ENCODE results near the gene PHYH. TPM values are rescaled to one million over a fixed set of nuclear protein-coding genes. Genes with fewer than 3 reads are reported as not detected.

The PHYH gene
- total RNA-seq (ENCODE audit: unreplicated experiment), result 20.4 TPM
- long read RNA-seq, transcript PHYH-201 (9 exons, 1,577 nt), result major isoform, 24 of 27 reads
- long read RNA-seq, partial matches to known transcripts, result 1 of 27 reads
- long read RNA-seq, other reads (novel, unspliced or antisense), result 1 of 27 reads

DNA sequence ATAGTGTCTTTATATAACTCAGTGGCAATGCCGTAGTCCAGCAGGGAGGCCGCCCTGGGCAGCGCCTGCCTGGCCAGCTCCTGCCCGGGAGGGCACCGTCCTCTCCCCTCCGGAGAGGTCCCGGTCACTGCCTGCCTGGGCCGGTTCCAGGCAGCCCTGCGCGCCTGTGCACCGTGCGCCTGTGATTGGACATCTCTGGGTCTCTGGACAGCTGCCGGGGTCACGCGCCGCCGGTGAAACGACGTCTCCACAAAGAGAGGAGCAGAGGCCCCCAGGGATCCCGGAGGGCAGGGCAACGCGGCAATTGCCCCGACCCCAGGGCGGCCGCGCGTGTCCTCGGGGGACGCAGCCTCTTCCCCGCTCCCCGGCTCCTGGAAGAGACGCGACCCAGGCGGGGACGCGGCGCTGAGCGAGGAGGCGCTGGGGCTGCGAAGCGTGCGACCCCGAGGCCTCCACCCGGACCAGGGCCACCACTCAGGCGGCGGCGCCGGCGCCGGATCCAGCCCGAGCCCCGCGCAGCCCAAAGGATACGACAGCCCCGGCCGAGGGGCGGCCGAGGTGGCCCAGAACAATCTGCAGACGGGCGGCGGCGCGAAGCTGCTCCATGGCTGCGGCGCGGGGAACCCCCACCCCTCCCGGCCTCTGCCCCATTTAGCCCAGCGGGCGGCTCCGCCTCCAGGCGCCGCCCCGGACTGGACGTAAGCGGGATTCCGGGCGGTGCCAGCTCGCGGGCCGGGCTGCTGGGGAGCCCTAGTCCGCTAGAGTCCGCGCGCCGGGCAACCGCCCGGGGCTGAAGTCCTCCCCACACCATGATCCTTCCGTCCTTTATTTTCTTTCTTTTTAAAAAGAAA is at the start of gene PHYH:
TSS of gene PHYH (minus strand) at position 628 of the 851 bp plus-strand sequence. CDS start at position 606, 22 bp downstream.
- Mint-ChIP-seq H3K36me3 (ENCODE audit: unreplicated experiment) (no peaks in the 10 kb centered on the region), H3K27me3 (ENCODE audit: unreplicated experiment) (peaks cover 9% of the 10 kb centered on the region), H3K4me1 (ENCODE audit: low read depth, unreplicated experiment) (peaks cover 7% of the 10 kb centered on the region), H3K9me3 (ENCODE audit: unreplicated experiment) (peaks cover 5% of the 10 kb centered on the region), H3K27ac (ENCODE audit: unreplicated experiment) (peak within 1 kb of the TSS; percentile 95), H3K4me3 (ENCODE audit: unreplicated experiment) (peak within 1 kb of the TSS; percentile 83)
- DNase-seq, result peak; percentile 90
- TF ChIP-seq, protein P1, sequence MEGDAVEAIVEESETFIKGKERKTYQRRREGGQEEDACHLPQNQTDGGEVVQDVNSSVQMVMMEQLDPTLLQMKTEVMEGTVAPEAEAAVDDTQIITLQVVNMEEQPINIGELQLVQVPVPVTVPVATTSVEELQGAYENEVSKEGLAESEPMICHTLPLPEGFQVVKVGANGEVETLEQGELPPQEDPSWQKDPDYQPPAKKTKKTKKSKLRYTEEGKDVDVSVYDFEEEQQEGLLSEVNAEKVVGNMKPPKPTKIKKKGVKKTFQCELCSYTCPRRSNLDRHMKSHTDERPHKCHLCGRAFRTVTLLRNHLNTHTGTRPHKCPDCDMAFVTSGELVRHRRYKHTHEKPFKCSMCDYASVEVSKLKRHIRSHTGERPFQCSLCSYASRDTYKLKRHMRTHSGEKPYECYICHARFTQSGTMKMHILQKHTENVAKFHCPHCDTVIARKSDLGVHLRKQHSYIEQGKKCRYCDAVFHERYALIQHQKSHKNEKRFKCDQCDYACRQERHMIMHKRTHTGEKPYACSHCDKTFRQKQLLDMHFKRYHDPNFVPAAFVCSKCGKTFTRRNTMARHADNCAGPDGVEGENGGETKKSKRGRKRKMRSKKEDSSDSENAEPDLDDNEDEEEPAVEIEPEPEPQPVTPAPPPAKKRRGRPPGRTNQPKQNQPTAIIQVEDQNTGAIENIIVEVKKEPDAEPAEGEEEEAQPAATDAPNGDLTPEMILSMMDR (IDR thresholded peaks at IDR 0.05; ENCODE audit: partially characterized antibody, unreplicated experiment), result no peak

DNA sequence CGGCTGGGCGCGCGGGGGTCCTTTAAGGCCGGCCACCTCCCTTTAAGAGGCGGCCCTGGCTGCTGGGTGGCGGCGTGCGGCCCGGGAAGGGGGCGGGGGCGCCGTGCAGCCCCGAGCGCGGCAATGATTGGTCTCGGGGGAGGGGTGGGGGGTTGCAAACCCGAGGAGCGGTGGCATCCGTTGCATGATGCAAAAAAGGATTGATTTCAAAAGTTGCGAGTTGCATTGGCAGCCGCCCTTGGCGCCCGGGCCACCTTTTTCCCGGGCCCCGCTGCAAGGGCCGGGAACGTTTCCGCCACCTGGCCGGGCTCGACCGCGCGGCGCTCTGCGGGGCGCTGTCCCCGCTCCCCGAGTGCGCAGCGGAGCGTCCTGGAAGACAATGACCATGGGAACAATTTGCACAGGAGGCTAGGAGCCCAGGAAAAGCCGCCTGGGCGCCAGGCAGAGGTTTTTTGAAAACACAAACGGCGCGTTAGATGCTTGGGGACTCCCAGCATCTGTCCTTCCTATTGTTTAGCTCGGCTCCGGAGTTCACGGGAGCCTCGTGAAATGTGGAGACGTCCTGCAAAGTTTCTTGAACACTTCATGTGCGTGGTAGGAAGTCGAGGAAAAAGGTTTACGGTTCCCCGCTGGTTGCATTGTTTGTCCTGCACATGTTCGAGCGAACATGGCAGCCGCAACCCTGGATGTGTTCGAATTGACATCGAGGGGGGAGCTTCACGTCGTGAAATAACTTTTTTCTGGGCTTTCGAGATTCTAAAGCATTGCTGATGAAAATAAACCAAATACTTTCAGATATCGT is 48.6 kb upstream of the PHYH start, which contains the start of gene SEPHS1:
TSS of gene SEPHS1 (minus strand) at position 78 of the 802 bp plus-strand sequence. CDS start 3,343 bp downstream, outside the sequence.
- H3K4me1 Mint-ChIP-seq (ENCODE audit: low read depth, unreplicated experiment), result peaks cover 27% of the 10 kb centered on the region

DNA sequence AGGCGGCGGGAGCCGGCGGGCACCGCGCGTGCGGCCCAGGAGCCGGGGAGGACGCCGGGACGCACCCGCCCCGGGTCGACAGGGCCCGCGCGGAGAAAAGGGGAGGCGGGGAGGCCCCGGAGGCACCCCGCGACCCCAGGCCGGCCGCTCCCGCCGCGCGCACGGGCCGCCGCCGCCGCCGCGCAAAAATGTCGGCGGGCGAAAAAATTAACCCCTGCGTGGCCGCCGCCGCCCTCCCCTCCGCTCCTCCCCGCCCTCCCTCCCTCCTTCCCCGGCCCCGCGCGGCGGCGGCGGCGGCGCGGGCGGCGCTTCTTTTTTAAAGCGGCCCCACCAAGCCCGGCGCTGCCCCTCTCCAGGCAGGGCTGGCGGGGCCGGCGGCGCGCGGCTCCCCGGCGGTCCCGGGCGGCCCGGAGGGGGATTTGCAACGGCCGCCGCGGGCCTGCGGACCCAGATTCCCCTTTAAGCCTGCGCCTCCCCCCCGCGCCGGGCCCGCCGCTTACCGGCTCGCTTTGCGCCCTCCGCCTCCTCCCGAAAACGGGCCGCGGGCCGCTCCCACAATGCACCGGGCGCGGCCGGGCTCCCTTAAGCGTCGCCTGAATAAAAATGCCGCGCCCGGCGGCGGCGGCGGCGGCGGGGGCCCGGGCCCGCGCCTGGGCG is 47.8 kb upstream of the PHYH start:
- H3K4me1 Mint-ChIP-seq (ENCODE audit: low read depth, unreplicated experiment), result peaks cover 27% of the 10 kb centered on the region
- no peak overlapping the region for H3K4me3 Mint-ChIP-seq (ENCODE audit: unreplicated experiment)

More for the DNA sequence above, 48.6 kb upstream of the PHYH start, which contains the start of gene SEPHS1:
- H3K27me3 Mint-ChIP-seq (ENCODE audit: unreplicated experiment), result peaks cover 18% of the 10 kb centered on the region
- TF ChIP-seq, protein P1 (IDR thresholded peaks at IDR 0.05; ENCODE audit: partially characterized antibody, unreplicated experiment), result no peak
- peak within 1 kb of the TSS; percentile 94 for H3K4me3 Mint-ChIP-seq (ENCODE audit: unreplicated experiment)
- H3K36me3 Mint-ChIP-seq (ENCODE audit: unreplicated experiment), result no peaks in the 10 kb centered on the region
- H3K9me3 Mint-ChIP-seq (ENCODE audit: unreplicated experiment), result peaks cover 19% of the 10 kb centered on the region
- H3K27ac Mint-ChIP-seq (ENCODE audit: unreplicated experiment), result peak within 1 kb of the TSS; percentile 89
- DNase-seq, result peak; percentile 83

DNA sequence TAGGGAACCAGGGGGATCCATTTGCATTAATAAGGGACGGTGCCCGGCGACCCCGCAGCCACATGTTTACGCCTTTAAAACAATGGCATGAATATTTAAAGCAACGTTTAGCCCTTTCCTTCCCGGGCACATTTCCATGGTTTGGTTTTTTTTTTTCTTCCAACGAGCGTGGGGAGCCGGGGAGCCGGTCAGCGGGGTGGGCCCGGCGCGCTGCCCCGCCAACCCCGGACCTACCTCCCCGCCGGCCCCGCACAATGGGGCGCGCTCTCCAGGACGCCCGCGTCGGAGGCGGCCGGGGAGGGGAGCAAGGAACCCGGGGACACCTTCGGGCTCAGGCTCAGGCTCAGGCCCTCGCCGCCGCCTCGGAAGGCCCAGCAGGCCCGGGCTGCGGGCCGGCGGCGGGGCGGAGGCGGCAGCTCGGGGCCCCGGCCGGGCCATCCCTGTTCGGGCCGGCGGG is 47.2 kb upstream of the PHYH start:
- peaks cover 23% of the 10 kb centered on the region for H3K4me1 Mint-ChIP-seq (ENCODE audit: low read depth, unreplicated experiment)
- H3K36me3 Mint-ChIP-seq (ENCODE audit: unreplicated experiment), result no peaks in the 10 kb centered on the region
- peaks cover 18% of the 10 kb centered on the region for H3K27me3 Mint-ChIP-seq (ENCODE audit: unreplicated experiment)
- peak overlapping the region; percentile 84 for H3K27ac Mint-ChIP-seq (ENCODE audit: unreplicated experiment)
- TF ChIP-seq, protein P1 (IDR thresholded peaks at IDR 0.05; ENCODE audit: partially characterized antibody, unreplicated experiment), result no peak
- DNase-seq, result no peak
- H3K9me3 Mint-ChIP-seq (ENCODE audit: unreplicated experiment), result peaks cover 19% of the 10 kb centered on the region
- peak overlapping the region; percentile 92 for H3K4me3 Mint-ChIP-seq (ENCODE audit: unreplicated experiment)

More for the DNA sequence above, 47.8 kb upstream of the PHYH start:
- TF ChIP-seq, protein P1 (IDR thresholded peaks at IDR 0.05; ENCODE audit: partially characterized antibody, unreplicated experiment), result no peak
- DNase-seq, result peak; percentile 89
- Mint-ChIP-seq H3K27me3 (ENCODE audit: unreplicated experiment) (peaks cover 18% of the 10 kb centered on the region), H3K9me3 (ENCODE audit: unreplicated experiment) (peaks cover 19% of the 10 kb centered on the region), H3K36me3 (ENCODE audit: unreplicated experiment) (no peaks in the 10 kb centered on the region), H3K27ac (ENCODE audit: unreplicated experiment) (no peak overlapping the region)
